Astrocyte of the spinal cord (primary cell): ENCODE results near the gene TNP1.
A peak's percentile ranks its signal among the peaks of the same experiment; 100 is the strongest.

Source experiments
- DNase-seq: peaks from one replicate; pipeline ENCODE4 v3.0.0; 2011; ENCODE audit warnings: low read depth, low spot score
- H3K4me3 ChIP-seq: 2 replicates; pipeline ENCODE4 v1.5.1; 2011; ENCODE audit warnings: low read depth, mild to moderate bottlenecking, low read length, moderate library complexity
- CTCF ChIP-seq: IDR thresholded peaks from 2 replicates; pipeline ENCODE4 v1.5.1; 2012; ENCODE audit warnings: low read depth, mild to moderate bottlenecking, low read length, inconsistent platforms
- in situ Hi-C: cut with HindIII; loops from 2 replicates; pipeline ENCODE4 v1.10.0; 2017; ENCODE audit warnings: low sequenced_read_pairs

TNP1 gene

GRCh38 chr2:216858312-216858711 is 1.6 kb downstream of the TNP1 start:
- no peak for TF ChIP-seq CTCF
- in situ Hi-C loops = no loop called here
- no peak overlapping the region for H3K4me3 ChIP-seq
- no peak for DNase-seq

GRCh38 chr2:216857131-216857550 is 2.7 kb downstream of the TNP1 start:
- peak; percentile 62 for DNase-seq
- TF ChIP-seq CTCF = no peak

GRCh38 chr2:216856406-216857065 is 3.3 kb downstream of the TNP1 start:
- H3K4me3 ChIP-seq = no peak overlapping the region
- in situ Hi-C loops = no loop called here
- no peak for DNase-seq
- TF ChIP-seq CTCF = no peak

More at GRCh38 chr2:216857131-216857550, 2.7 kb downstream of the TNP1 start:
- no peak overlapping the region for H3K4me3 ChIP-seq
- in situ Hi-C loops = no loop called here

- in situ Hi-C loops = no loop called here
- no peak for DNase-seq
- TF ChIP-seq CTCF = no peak
- no peak overlapping the region for H3K4me3 ChIP-seq
Measured at GRCh38 chr2:216855605-216856004, 4.3 kb downstream of the TNP1 start.

GRCh38 chr2:216855079-216855478 is 4.8 kb downstream of the TNP1 start:
- in situ Hi-C loops = no loop called here
- no peak for TF ChIP-seq CTCF
- H3K4me3 ChIP-seq = no peak overlapping the region
- DNase-seq = no peak

- no peak for DNase-seq
- TF ChIP-seq CTCF = no peak
- in situ Hi-C loops = no loop called here
- no peak overlapping the region for H3K4me3 ChIP-seq
Measured at GRCh38 chr2:216851486-216852090, 8.3 kb downstream of the TNP1 start.
